ENCODE results near the gene HIPK3.
"Not testable (repeated sequence)": the region's sequence is repeated elsewhere in the genome, so short reads cannot be mapped to it uniquely, and the experiment has no call there.

HIPK3 gene

GRCh38 chr11:33259869-33260268 is 2.7 kb downstream of the HIPK3 start:
- peak in 1 of 2 donors; percentile 11 for DNase-seq

- DNase-seq, result not testable (repeated sequence)
Observed at GRCh38 chr11:33261350-33261749, 4.2 kb downstream of the HIPK3 start.

- DNase-seq, result peak in 1 of 2 donors; percentile 25
Observed at GRCh38 chr11:33262011-33262645, 4.9 kb downstream of the HIPK3 start.

GRCh38 chr11:33263549-33263948 is 6.4 kb downstream of the HIPK3 start:
- DNase-seq, result peak; percentile 22 to 56

GRCh38 chr11:33264926-33265325 is 7.7 kb downstream of the HIPK3 start:
- DNase-seq, result no peak

- DNase-seq, result peak; percentile 52 to 57
Observed at GRCh38 chr11:33266393-33267215, 9.4 kb downstream of the HIPK3 start.

GRCh38 chr11:33268945-33269540 is 11.9 kb downstream of the HIPK3 start:
- DNase-seq, result no peak

- DNase-seq, result no peak
Observed at GRCh38 chr11:33269822-33270221, 12.6 kb downstream of the HIPK3 start.

- DNase-seq, result no peak
Observed at GRCh38 chr11:33271059-33271458, 13.9 kb downstream of the HIPK3 start.

GRCh38 chr11:33272338-33273107 is 15.3 kb downstream of the HIPK3 start:
- DNase-seq, result no peak

- DNase-seq, result no peak
Observed at GRCh38 chr11:33273656-33274055, 16.5 kb downstream of the HIPK3 start.

- no peak for DNase-seq
Observed at GRCh38 chr11:33280411-33280810, 23.2 kb downstream of the HIPK3 start.

GRCh38 chr11:33281758-33282157 is 24.6 kb downstream of the HIPK3 start:
- no peak for DNase-seq

GRCh38 chr11:33284818-33285217 is 27.6 kb downstream of the HIPK3 start:
- no peak for DNase-seq

- no peak for DNase-seq
Observed at GRCh38 chr11:33290319-33290718, 33.1 kb downstream of the HIPK3 start.

GRCh38 chr11:33291004-33291777 is 34.0 kb downstream of the HIPK3 start:
- DNase-seq, result no peak

- DNase-seq, result no peak
Observed at GRCh38 chr11:33292311-33292710, 35.1 kb downstream of the HIPK3 start.

GRCh38 chr11:33294224-33294623 is 37.0 kb downstream of the HIPK3 start:
- no peak for DNase-seq

GRCh38 chr11:33294797-33295196 is 37.6 kb downstream of the HIPK3 start:
- no peak for DNase-seq

- DNase-seq, result no peak
Observed at GRCh38 chr11:33296695-33297094, 39.5 kb downstream of the HIPK3 start.

- no peak for DNase-seq
Observed at GRCh38 chr11:33303541-33303940, 46.4 kb downstream of the HIPK3 start.

GRCh38 chr11:33306821-33307220 is 49.6 kb downstream of the HIPK3 start:
- DNase-seq, result not testable (repeated sequence)

Measured in inflammatory macrophage (primary cell).